IMR-90 (cell line): ENCODE results near the gene GRPR. TPM values are rescaled to one million over a fixed set of nuclear protein-coding genes. Genes with fewer than 3 reads are reported as not detected.

ENCODE experiments used
- ATAC-seq: fragments of 200-7000 bp; cut with Tn5 transposase; 2 replicates; pipeline ENCODE4 v1.9.1; 2020; ENCODE audit warnings: low read depth, mild to moderate bottlenecking, moderate library complexity
- BruUV-seq: library from RNA; stranded (reverse); fragments of 400-500 nt; replicated peaks from 2 replicates; lab custom pipeline; 2021; lab: Mats Ljungman, UMichigan
- CTCF ChIA-PET: fragments of 300-600 bp; formaldehyde crosslinking; extraction: SDS; loops from one replicate; lab custom pipeline; 2021; ENCODE audit warnings: antibody characterized with exemption; lab: Yijun Ruan, JAX
- POLR2A ChIA-PET: fragments of 300-600 bp; sonication (Branson Sonifier 250); formaldehyde crosslinking; loops from one replicate; lab custom pipeline; 2022; ENCODE audit warnings: antibody characterized with exemption; ENCODE audit not compliant: unreplicated experiment; lab: Charles Lee
- DNase-seq: peaks from one replicate; pipeline ENCODE4 v3.0.0; 2013
- H2AFZ ChIP-seq: replicated peaks from 2 replicates; pipeline ENCODE3; 2013; ENCODE audit warnings: low read length, mild to moderate bottlenecking; ENCODE audit not compliant: poor library complexity
- H2AK5ac ChIP-seq: 2 replicates; pipeline ENCODE4 v1.6.1; 2013; ENCODE audit warnings: low read depth, low read length, inconsistent platforms
- H2AK9ac ChIP-seq: replicated peaks from 2 replicates; pipeline ENCODE3; 2013; ENCODE audit warnings: mild to moderate bottlenecking, low read depth, low read length, moderate library complexity; ENCODE audit not compliant: poor library complexity
- H2BK120ac ChIP-seq: 2 replicates; pipeline ENCODE4 v1.6.1; 2013; ENCODE audit warnings: low read depth, low read length, inconsistent platforms
- H2BK15ac ChIP-seq: 3 replicates; pipeline ENCODE4 v1.6.1; 2013; ENCODE audit warnings: low read depth, low read length, inconsistent platforms
- H2BK20ac ChIP-seq: 2 replicates; pipeline ENCODE4 v1.6.1; 2013; ENCODE audit warnings: low read depth, mild to moderate bottlenecking, inconsistent platforms, low read length, moderate library complexity
- H2BK5ac ChIP-seq: 2 replicates; pipeline ENCODE4 v1.6.1; 2013; ENCODE audit warnings: mild to moderate bottlenecking, low read depth, low read length, inconsistent platforms; ENCODE audit not compliant: poor library complexity, severe bottlenecking
- H3K14ac ChIP-seq: replicated peaks from 2 replicates; pipeline ENCODE4 v1.6.1; 2013; ENCODE audit warnings: low read depth, low read length, inconsistent platforms
- H3K18ac ChIP-seq: 2 replicates; pipeline ENCODE4 v1.6.1; 2013; ENCODE audit warnings: low read depth, low read length, control low read depth
- H3K23ac ChIP-seq: 2 replicates; pipeline ENCODE4 v1.6.1; 2013; ENCODE audit warnings: low read depth, low read length, inconsistent platforms
- H3K27ac ChIP-seq: 2 replicates; pipeline ENCODE4 v1.5.1; 2013; ENCODE audit warnings: mild to moderate bottlenecking, control low read depth, low read length; ENCODE audit not compliant: insufficient read depth
- H3K27me3 ChIP-seq: 2 replicates; pipeline ENCODE4 v1.6.1; 2013; ENCODE audit warnings: low read length; ENCODE audit not compliant: control insufficient read depth, insufficient read depth
- H3K36me3 ChIP-seq: 2 replicates; pipeline ENCODE4 v1.6.1; 2013; ENCODE audit warnings: low read length, mixed read lengths; ENCODE audit not compliant: control insufficient read depth, insufficient read depth
- H3K4ac ChIP-seq: 2 replicates; pipeline ENCODE4 v1.6.1; 2013; ENCODE audit warnings: low read depth, low read length, inconsistent platforms
- H3K4me1 ChIP-seq: 2 replicates; pipeline ENCODE4 v1.6.1; 2013; ENCODE audit warnings: low read length, mixed read lengths; ENCODE audit not compliant: control insufficient read depth, insufficient read depth
- H3K4me2 ChIP-seq: 2 replicates; pipeline ENCODE4 v1.6.1; 2013; ENCODE audit warnings: low read depth, mild to moderate bottlenecking, control low read depth, low read length, moderate library complexity
- H3K4me3 ChIP-seq: 2 replicates; pipeline ENCODE4 v1.5.1; 2013; ENCODE audit warnings: low read depth, mild to moderate bottlenecking, control low read depth, low read length, moderate library complexity; ENCODE audit not compliant: insufficient read depth
- H3K56ac ChIP-seq: 2 replicates; pipeline ENCODE4 v1.6.1; 2013; ENCODE audit warnings: low read length, inconsistent platforms; ENCODE audit not compliant: insufficient read depth; ENCODE audit errors: extremely low read depth
- H3K79me1 ChIP-seq, 2 experiments: 2 replicates each; pipeline ENCODE4 v1.6.1; 2013; ENCODE audit warnings: low read length in 2 of 2, inconsistent platforms in 1 of 2, low read depth in 1 of 2
- H3K9ac ChIP-seq: 2 replicates; pipeline ENCODE4 v1.6.1; 2013; ENCODE audit warnings: low read depth, low read length, control low read depth
- H3K9me1 ChIP-seq: 2 replicates; pipeline ENCODE4 v1.6.1; 2013; ENCODE audit warnings: low read length, inconsistent platforms; ENCODE audit not compliant: insufficient read depth
- H3K9me3 ChIP-seq: 2 replicates; pipeline ENCODE4 v1.6.1; 2013; ENCODE audit warnings: low read length; ENCODE audit not compliant: control insufficient read depth, insufficient read depth
- H4K20me1 ChIP-seq: 2 replicates; pipeline ENCODE4 v1.6.1; 2013; ENCODE audit warnings: low read length, inconsistent platforms; ENCODE audit not compliant: insufficient read depth
- H4K5ac ChIP-seq: 2 replicates; pipeline ENCODE4 v1.6.1; 2013; ENCODE audit warnings: mild to moderate bottlenecking, low read depth, low read length, control low read depth
- H4K8ac ChIP-seq, 2 experiments: 2 replicates each; pipeline ENCODE4 v1.6.1; 2013; ENCODE audit warnings: low read depth in 2 of 2, low read length in 2 of 2, control low read depth in 1 of 2, inconsistent platforms in 1 of 2
- H4K91ac ChIP-seq: 2 replicates; pipeline ENCODE4 v1.6.1; 2013; ENCODE audit warnings: low read depth, low read length, inconsistent platforms; ENCODE audit not compliant: insufficient read depth
- CEBPB ChIP-seq: IDR thresholded peaks from 2 replicates; pipeline ENCODE4 v1.6.1; 2012; ENCODE audit warnings: low read depth, low read length, improper control_type of control experiment
- CHD1 ChIP-seq: IDR thresholded peaks from 2 replicates; pipeline ENCODE4 v1.6.1; 2012; ENCODE audit warnings: low read depth, low read length, improper control_type of control experiment
- MAZ ChIP-seq: IDR thresholded peaks from 2 replicates; pipeline ENCODE4 v1.6.1; 2012; ENCODE audit warnings: low read depth, mild to moderate bottlenecking, low read length, improper control_type of control experiment, moderate library complexity, borderline replicate concordance
- NFE2L2 ChIP-seq: fragments of 150-350 bp; IDR thresholded peaks from 2 replicates; pipeline ENCODE4 v1.6.1; 2016; ENCODE audit warnings: low read depth, mild to moderate bottlenecking, low read length
- RAD21 ChIP-seq: IDR thresholded peaks from 2 replicates; pipeline ENCODE4 v1.6.1; 2012; ENCODE audit warnings: low read length, improper control_type of control experiment
- RCOR1 ChIP-seq: IDR thresholded peaks from 2 replicates; pipeline ENCODE4 v1.6.1; 2012; ENCODE audit warnings: mild to moderate bottlenecking, low read length, improper control_type of control experiment; ENCODE audit not compliant: insufficient replicate concordance
- RFX5 ChIP-seq: IDR thresholded peaks from 2 replicates; pipeline ENCODE4 v1.8.0; 2012; ENCODE audit warnings: low read depth, mild to moderate bottlenecking, low read length, moderate library complexity
- WGBS, 2 experiments: methylation state at CpG; one replicate each; pipeline versions ENCODE4 v1.1.5 to v1.1.7; 2013; ENCODE audit warnings: missing lambda C conversion rate in 2 of 2; ENCODE audit not compliant: insufficient read length in 1 of 2; ENCODE audit errors: extremely low coverage in 2 of 2; 5-methylcytosine and 5-hydroxymethylcytosine counted together
- dilution Hi-C: fragments of 300-500 bp; cut with HindIII; formaldehyde crosslinking; loops from one replicate; pipeline ENCODE4 v1.14.3; 2018; ENCODE audit warnings: low sequenced_read_pairs; ENCODE audit not compliant: unreplicated experiment
- in situ Hi-C: fragments of 300-500 bp; cut with MboI; formaldehyde crosslinking; loops from 3 replicates; pipeline ENCODE4 v1.14.3; 2019; ENCODE audit warnings: low sequenced_read_pairs, inconsistent platforms, mixed read lengths
- intact Hi-C: fragments of 100-400 bp; cut with micrococcal nuclease; formaldehyde crosslinking; loops from 2 replicates; pipeline ENCODE4 v1.10.0; 2022
- polyA plus RNA-seq, 3 experiments: library from polyadenylated mRNA; depleted of rRNA; stranded (reverse); fragments of >200 nt; gene quantifications; 2 replicates each; pipeline ENCODE4 v1.2.3, GENCODE V29; 2012; ENCODE audit warnings: low replicate concordance in 1 of 3
- total RNA-seq: library from RNA; depleted of rRNA; stranded (reverse); fragments of >200 nt; gene quantifications from 2 replicates; pipeline ENCODE4 v1.2.3, GENCODE V29; 2012
- TF ChIP-seq, protein P1 (sequence below): conservative IDR thresholded peaks from 2 replicates; pipeline ENCODE4 v1.5.1; 2012; ENCODE audit warnings: mild to moderate bottlenecking, low read depth, low read length, improper control_type of control experiment
- TF ChIP-seq, protein P2 (sequence below): fragments of 150-350 bp; IDR thresholded peaks from 2 replicates; pipeline ENCODE4 v1.6.1; 2016; ENCODE audit warnings: low read depth, mild to moderate bottlenecking, low read length, moderate library complexity, borderline replicate concordance

The GRPR gene
- total and polyA plus RNA-seq, 2 of the 4 experiments (the other 2 are of a cell fraction), result 9.2 to 13.6 TPM

DNA sequence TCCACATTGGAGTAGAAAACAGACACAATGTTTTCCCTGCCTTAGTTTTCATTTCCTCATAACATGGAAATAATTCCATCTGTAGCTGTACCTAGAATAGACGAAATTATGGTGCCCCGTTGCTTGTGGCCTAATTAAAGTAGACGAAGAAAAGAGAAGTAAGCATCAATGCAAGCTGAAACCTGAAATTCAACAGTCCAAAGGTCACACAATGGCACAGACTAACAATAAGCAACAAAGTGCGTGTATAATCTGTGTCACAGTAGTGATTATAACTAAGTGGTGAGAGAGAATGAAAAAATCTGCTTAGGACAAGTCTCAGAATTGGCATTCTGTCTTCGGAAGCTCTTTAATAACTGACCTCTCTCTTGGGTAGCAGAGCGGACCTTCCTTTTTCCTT, 68.2 kb downstream of the GRPR start:
- no peak overlapping the region for H2AK5ac ChIP-seq
- no peak overlapping the region for H3K56ac ChIP-seq
- ATAC-seq, result no peak
- H3K23ac ChIP-seq, result no peak overlapping the region
- H2AK9ac ChIP-seq, result no peak overlapping the region
- no peak overlapping the region for H2BK120ac ChIP-seq
- BruUV-seq, result no TSS peak
- no peak for DNase-seq
- no peaks in the 10 kb centered on the region for H3K79me1 ChIP-seq
- no CpG with 5 or more reads among the region's 6 CpGs for WGBS, 2 experiments
- ChIA-PET POLR2A (no interaction called here), CTCF (no interaction called here)
- H2BK15ac ChIP-seq, result no peak overlapping the region
- H2BK5ac ChIP-seq, result no peak overlapping the region
- H3K4me3 ChIP-seq, result no peak overlapping the region
- H2AFZ ChIP-seq, result no peak overlapping the region
- H4K5ac ChIP-seq, result no peak overlapping the region
- no peak overlapping the region for H4K8ac ChIP-seq
- intact Hi-C loops, result no loop called here
- no peak overlapping the region; the same call in 1 of the 2 replicates for H2BK20ac ChIP-seq
- dilution Hi-C loops, result no loop called here
- no peaks in the 10 kb centered on the region; the same call in none of the 2 replicates for H3K9me1 ChIP-seq
- H3K36me3 ChIP-seq, result no peaks in the 10 kb centered on the region
- H4K20me1 ChIP-seq, result no peaks in the 10 kb centered on the region
- no peak overlapping the region for H3K27ac ChIP-seq
- peak overlapping the region; percentile 21; the same call in 1 of the 2 replicates for H4K91ac ChIP-seq
- H3K27me3 ChIP-seq, result no peaks in the 10 kb centered on the region
- H3K9ac ChIP-seq, result no peak overlapping the region
- no peak overlapping the region for H3K18ac ChIP-seq
- H3K4me1 ChIP-seq, result peaks cover 5% of the 10 kb centered on the region
- TF ChIP-seq, protein P1, sequence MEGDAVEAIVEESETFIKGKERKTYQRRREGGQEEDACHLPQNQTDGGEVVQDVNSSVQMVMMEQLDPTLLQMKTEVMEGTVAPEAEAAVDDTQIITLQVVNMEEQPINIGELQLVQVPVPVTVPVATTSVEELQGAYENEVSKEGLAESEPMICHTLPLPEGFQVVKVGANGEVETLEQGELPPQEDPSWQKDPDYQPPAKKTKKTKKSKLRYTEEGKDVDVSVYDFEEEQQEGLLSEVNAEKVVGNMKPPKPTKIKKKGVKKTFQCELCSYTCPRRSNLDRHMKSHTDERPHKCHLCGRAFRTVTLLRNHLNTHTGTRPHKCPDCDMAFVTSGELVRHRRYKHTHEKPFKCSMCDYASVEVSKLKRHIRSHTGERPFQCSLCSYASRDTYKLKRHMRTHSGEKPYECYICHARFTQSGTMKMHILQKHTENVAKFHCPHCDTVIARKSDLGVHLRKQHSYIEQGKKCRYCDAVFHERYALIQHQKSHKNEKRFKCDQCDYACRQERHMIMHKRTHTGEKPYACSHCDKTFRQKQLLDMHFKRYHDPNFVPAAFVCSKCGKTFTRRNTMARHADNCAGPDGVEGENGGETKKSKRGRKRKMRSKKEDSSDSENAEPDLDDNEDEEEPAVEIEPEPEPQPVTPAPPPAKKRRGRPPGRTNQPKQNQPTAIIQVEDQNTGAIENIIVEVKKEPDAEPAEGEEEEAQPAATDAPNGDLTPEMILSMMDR, result no peak
- TF ChIP-seq MAZ (no peak), RFX5 (no peak), RAD21 (no peak), CEBPB (no peak), CHD1 (no peak), NFE2L2 (no peak), RCOR1 (no peak)
- TF ChIP-seq, protein P2, sequence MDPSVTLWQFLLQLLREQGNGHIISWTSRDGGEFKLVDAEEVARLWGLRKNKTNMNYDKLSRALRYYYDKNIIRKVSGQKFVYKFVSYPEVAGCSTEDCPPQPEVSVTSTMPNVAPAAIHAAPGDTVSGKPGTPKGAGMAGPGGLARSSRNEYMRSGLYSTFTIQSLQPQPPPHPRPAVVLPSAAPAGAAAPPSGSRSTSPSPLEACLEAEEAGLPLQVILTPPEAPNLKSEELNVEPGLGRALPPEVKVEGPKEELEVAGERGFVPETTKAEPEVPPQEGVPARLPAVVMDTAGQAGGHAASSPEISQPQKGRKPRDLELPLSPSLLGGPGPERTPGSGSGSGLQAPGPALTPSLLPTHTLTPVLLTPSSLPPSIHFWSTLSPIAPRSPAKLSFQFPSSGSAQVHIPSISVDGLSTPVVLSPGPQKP, result no peak
- in situ Hi-C loops, result no loop called here
- H3K4ac ChIP-seq, result no peak overlapping the region
- no peak overlapping the region for H3K14ac ChIP-seq
- H3K4me2 ChIP-seq, result no peak overlapping the region
- no peaks in the 10 kb centered on the region for H3K9me3 ChIP-seq
